NCI-H226 (cell line): ENCODE data around the gene CROCC.
"Not testable (repeated sequence)": the region's sequence is repeated elsewhere in the genome, so short reads cannot be mapped to it uniquely, and the experiment has no call there.

ENCODE experiments used
- DNase-seq: peaks from one replicate; pipeline ENCODE4 v3.0.0-alpha.2; 2015

The CROCC gene

GRCh38 chr1:16916036-16916880 is 5.5 kb upstream of the CROCC start:
- DNase-seq, result not testable (repeated sequence)

GRCh38 chr1:16918371-16918770 is 3.4 kb upstream of the CROCC start:
- no peak for DNase-seq

- DNase-seq, result not testable (repeated sequence)
Observed at GRCh38 chr1:16918936-16919665, 2.6 kb upstream of the CROCC start.

GRCh38 chr1:16920951-16921350 is 780 bp upstream of the CROCC start:
- no peak for DNase-seq

DNA sequence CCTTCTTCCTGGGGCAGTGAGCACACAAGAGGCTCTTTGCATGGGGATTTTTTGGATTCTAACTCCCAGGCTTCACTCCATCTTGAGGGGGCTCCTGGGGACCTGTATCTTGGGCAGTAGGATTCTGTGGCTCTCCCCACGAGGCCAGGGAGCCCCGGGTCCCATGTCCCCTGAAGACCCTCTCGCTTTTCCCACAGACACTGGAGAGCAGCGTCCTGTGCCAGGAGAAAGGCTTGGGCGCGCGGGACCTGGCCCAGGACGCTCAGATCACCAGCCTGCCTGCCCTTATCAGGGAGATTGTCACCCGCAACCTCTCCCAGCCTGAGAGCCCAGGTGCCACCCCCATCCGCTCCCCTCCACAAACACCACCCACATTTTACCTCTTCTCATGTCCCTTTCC is 735 bp downstream of the CROCC start:
- DNase-seq, result no peak

DNA sequence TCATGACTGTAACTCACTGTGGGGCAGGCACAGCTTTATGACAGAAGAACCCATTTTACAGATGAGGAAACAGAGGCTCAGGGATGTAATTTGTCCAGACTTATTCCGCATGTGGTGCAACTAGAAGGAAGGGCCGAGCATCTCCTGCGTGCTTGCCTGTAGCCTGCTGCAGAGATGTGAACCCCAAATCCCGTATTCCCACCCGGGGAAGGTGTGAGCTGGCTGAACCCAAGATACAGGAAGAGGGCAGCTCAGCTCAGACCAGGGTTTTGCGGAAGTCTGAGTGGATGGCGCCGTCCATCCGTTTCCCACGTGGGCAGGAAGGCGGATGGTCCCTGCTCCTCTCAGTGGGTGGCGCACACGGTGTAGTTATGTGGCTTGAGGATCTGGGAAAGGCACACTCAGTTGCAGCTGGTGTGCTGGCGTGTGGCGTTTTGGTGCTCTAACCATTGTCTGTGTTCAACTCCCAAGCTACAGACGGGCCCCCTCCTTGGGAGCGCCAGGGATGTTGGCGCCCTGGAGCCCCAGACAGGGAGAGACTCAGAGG is 1.2 kb downstream of the CROCC start:
- DNase-seq, result no peak

DNA sequence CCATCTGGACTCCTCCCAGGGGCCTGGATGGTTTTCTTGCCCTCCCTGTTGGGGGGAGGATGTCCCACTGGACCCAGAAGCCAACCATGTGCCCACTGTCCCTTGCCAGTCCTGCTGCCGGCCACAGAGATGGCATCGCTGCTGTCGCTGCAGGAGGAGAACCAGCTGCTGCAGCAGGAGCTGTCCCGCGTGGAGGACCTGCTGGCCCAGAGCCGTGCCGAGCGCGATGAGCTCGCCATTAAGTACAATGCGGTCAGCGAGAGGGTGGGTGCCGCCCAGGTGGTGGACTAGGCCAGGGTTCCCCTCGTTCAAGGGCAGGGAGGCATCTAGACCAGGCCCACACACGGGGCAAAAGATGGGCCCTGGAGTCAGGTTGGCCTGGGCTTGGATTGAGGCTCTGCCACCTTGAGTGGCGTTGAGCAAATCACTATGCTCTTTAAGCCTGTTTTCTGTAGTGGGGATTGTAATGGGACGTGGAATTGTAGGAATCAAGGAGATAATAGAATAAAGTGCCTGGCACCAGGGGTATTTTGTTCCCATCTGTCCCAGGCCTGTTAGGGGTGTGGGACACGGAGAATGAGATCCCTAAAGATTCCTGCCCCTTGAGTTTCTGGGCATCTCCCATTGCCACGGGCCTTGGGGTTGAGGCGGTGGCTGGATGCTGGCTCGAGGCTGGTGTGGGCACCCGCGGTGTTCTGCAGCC is 2.6 kb downstream of the CROCC start:
- no peak for DNase-seq

DNA sequence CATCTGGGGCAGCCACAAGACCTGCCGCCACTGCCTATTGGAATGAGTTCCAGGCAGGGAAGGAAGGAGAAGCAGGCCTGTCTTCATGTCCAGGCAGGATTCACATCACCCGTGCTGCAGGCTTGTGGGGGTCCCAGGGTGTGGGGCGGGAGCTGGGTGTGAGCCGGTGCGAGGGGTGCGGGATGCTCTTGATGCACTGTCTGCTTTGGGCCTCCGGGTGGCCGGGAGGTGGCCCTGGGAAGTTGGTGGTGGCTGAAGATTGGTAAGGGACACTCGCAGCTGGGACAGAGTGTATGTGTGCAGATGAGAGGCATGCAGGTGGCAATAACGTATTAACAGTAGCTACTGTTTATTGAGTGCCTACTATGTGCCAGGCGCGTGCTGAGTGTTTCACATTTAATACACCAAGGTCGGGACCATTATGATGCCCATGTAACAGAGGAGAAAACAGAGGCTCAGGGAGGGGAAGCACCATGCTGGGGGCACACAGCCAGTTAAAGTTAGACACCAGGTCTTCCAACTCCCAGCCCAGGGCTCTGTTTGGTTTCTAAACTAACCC is 3.3 kb downstream of the CROCC start:
- no peak for DNase-seq

DNA sequence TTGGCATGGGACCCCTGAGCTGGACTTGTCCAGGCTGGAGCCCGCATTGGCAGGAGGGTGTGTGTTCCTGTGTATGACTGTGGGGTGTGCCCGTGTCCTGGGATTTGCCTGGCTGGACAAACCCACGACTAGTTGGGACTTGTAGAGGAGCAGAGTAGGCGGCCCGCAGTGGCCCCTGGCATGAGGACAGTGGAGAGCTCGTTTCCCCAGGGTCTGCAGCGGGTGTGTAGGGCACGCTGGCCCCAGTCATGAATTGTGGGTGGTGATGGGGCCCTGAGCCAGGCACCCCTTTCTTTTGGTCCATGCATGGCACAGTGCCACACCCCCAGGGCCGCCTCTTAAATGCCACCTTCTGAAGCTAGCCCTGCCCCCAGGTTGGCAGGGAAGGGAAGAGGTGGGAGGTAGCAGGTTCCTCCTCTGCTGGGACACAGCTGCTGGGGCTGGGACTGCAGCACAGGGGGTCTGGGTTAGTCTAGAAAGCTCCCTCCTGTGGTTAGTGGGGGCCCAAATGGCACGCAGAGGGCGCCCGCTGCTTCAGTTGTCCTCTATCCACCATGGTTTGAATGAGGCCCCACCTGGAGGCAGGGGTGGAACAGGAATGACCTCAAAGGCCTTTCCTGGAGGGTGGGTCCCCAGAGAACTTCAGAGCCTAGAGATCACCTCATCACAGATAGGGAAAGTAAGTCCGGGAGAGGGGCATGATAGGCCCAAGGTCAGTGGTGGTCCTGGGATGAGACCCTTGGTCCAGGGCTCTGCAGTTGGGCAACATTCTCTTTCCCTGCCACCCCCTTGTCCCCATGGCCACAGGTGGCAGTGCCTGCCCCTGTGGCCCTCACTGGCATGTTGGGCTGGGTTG is 4.1 kb downstream of the CROCC start:
- DNase-seq, result no peak

GRCh38 chr1:16926491-16927073 is 4.9 kb downstream of the CROCC start:
- DNase-seq, result no peak

DNA sequence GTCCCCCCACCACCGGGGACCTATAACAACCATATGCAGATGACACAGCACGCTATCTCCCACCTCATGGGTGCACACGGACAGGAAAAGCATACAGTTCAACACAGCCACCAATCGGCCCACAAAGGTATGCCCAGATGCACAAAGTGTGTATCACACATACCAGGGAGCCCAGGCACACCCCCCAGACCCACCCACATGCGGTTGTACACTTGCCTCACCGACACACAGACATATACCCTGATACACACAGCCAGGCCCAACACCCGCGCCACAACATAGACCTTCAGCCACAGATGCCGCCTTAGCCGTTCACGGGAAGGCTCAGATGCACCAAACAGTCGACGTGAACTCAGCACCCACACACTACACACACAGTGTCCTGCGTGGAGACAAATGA is 5.5 kb downstream of the CROCC start:
- no peak for DNase-seq

DNA sequence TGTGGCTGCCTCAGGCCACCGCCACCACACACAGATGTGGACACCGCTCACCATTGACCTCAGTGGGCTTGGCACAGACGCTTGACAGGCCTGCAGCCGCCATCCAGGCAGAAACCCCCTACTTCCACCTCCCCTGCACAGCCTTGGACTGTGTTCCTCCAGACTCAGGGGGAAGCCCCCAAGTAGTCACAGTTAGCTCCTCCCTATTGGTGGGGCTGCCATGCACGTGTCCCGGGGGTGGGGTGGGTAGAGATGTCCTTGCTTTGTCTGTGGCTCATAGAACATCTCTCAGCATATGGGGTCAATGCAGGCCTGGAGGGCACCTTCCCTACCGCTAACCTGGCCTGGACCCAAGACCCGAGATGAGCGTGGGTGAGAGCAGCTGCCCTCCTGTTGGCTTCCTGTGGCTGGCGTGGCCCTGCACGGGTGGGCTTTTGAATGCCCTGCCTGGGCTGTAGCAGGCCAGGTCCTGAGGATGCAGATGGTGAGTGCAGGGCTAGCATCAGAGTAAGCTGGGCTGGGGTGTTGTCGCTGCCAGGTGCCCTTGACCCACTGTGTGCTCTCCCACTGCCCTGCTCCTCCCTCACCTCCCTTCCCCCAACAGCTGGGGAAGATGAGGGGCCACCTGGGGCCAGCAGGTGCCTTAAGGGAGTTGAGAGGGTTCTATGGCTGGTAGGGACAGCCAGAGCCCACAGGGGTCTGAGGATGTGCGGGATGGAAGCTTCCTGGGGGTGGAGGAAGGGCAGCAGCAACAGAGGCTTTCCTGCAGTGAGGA is 6.2 kb downstream of the CROCC start:
- no peak for DNase-seq

DNA sequence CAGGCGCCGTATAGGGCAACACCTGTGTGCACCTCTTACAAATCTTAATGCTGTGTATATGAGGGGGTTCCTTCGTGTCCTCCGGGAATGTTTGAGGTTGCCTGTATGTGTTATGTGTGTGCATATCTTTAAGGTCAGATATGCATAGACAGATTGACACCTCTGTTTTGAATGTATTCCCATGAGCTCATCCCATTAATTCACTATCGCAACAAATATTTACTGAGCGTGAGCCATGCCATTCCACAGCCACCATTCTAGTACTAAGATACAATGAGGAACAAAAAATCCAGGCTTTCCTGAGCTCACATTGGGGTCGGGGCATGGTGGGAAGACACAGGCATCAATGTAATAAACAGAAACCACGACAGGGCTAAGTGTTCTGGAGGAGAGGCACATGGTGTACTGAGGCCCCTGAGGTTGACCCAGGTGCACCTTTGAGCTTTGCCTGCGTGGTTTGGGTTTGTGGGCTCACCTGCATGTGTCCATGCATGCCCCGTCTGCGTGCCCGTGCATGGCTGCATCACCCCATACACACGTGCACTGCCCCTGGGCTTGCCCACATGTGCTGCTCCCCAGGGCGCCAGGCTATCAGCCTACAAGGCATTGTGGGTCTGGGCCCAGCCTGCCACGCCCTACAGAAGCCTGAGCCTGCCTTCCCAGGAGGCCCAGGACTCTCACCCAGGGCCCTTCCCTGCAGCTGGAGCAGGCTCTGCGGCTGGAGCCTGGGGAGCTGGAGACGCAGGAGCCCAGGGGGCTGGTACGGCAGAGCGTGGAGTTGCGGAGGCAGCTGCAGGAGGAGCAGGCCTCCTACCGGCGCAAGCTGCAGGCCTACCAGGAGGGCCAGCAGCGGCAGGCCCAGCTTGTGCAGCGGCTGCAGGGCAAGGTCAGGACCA is 7.7 kb downstream of the CROCC start:
- DNase-seq, result not testable (repeated sequence)

GRCh38 chr1:16931206-16931934 is 9.6 kb downstream of the CROCC start:
- DNase-seq, result not testable (repeated sequence)

- not testable (repeated sequence) for DNase-seq
Observed at GRCh38 chr1:16933945-16934344, 12.2 kb downstream of the CROCC start.

- not testable (repeated sequence) for DNase-seq
Observed at GRCh38 chr1:16936580-16936979, 14.8 kb downstream of the CROCC start.

GRCh38 chr1:16938351-16939321 is 16.9 kb downstream of the CROCC start:
- no peak for DNase-seq
